Liver (tissue), 9 donors: ENCODE measurements around the gene DBN1. TPM values are rescaled to one million over a fixed set of nuclear protein-coding genes. Genes with fewer than 3 reads are reported as not detected.

Experiments used
- DNase-seq: peaks from one replicate; pipeline ENCODE4 v3.0.0-alpha.2; 2017; ENCODE audit warnings: low spot score
- H3K27ac ChIP-seq, 2 donors: one replicate each; pipeline ENCODE4 v1.7.0; 2013; ENCODE audit warnings: inconsistent platforms in 2 of 2, low read length in 2 of 2, control low read depth in 1 of 2, low read depth in 1 of 2, mild to moderate bottlenecking in 1 of 2
- H3K27me3 ChIP-seq, 4 donors: one replicate each; pipeline versions ENCODE4 v1.6.1 to v1.7.0; 2013; ENCODE audit warnings: low read length in 3 of 4, inconsistent platforms in 1 of 4, mild to moderate bottlenecking in 1 of 4, moderate library complexity in 1 of 4; ENCODE audit not compliant: control insufficient read depth in 4 of 4, insufficient read depth in 4 of 4
- H3K36me3 ChIP-seq, 4 donors: one replicate each; pipeline versions ENCODE4 v1.6.1 to v1.7.0; 2013; ENCODE audit warnings: low read length in 3 of 4, mild to moderate bottlenecking in 3 of 4, low read depth in 1 of 4, moderate library complexity in 1 of 4; ENCODE audit not compliant: control insufficient read depth in 4 of 4, insufficient read depth in 3 of 4
- H3K4me1 ChIP-seq, 4 donors: one replicate each; pipeline versions ENCODE4 v1.6.1 to v1.7.0; 2013; ENCODE audit warnings: low read length in 3 of 4, mild to moderate bottlenecking in 3 of 4, moderate library complexity in 1 of 4; ENCODE audit not compliant: control insufficient read depth in 4 of 4, insufficient read depth in 4 of 4
- H3K4me3 ChIP-seq, 3 donors: one replicate each; pipeline versions ENCODE4 v1.6.1 to v1.7.0; 2013; ENCODE audit warnings: low read length in 3 of 3, control low read depth in 1 of 3, low read depth in 1 of 3, mild to moderate bottlenecking in 1 of 3
- H3K9ac ChIP-seq, 2 donors: one replicate each; pipeline ENCODE4 v1.7.0; 2013; ENCODE audit warnings: low read length in 2 of 2, mild to moderate bottlenecking in 2 of 2, moderate library complexity in 2 of 2, control low read depth in 1 of 2, low read depth in 1 of 2
- H3K9me3 ChIP-seq, 4 donors: one replicate each; pipeline versions ENCODE4 v1.6.1 to v1.7.0; 2013; ENCODE audit warnings: low read length in 3 of 4; ENCODE audit not compliant: control insufficient read depth in 4 of 4
- EGR1 ChIP-seq, 2 donors: IDR thresholded peaks; 2 replicates each; pipeline ENCODE4 v1.6.1; 2016 to 2018; ENCODE audit warnings: antibody characterized with exemption in 2 of 2, low read depth in 2 of 2
- FOXA1 ChIP-seq: IDR thresholded peaks from 2 replicates; pipeline ENCODE4 v1.6.1; 2016; ENCODE audit warnings: antibody characterized with exemption
- FOXA2 ChIP-seq: IDR thresholded peaks from 2 replicates; pipeline ENCODE4 v1.6.1; 2016; ENCODE audit warnings: antibody characterized with exemption
- GABPA ChIP-seq, 2 donors: IDR thresholded peaks in 1 of 2; conservative IDR thresholded peaks in 1 of 2; 2 replicates each; pipeline ENCODE4 v1.6.1; 2016; ENCODE audit warnings: antibody characterized with exemption in 2 of 2, mild to moderate bottlenecking in 1 of 2, moderate library complexity in 1 of 2
- HNF4A ChIP-seq, 2 donors: conservative IDR thresholded peaks; 2 replicates each; pipeline ENCODE4 v1.6.1; 2016; ENCODE audit warnings: antibody characterized with exemption in 2 of 2, mild to moderate bottlenecking in 2 of 2
- HNF4G ChIP-seq: IDR thresholded peaks from 2 replicates; pipeline ENCODE4 v1.6.1; 2016; ENCODE audit warnings: antibody characterized with exemption
- JUND ChIP-seq, 2 donors: IDR thresholded peaks; 2 replicates each; pipeline ENCODE4 v1.6.1; 2016; ENCODE audit warnings: antibody characterized with exemption in 2 of 2
- NR2F2 ChIP-seq: IDR thresholded peaks from 2 replicates; pipeline ENCODE4 v1.6.1; 2016; ENCODE audit warnings: antibody characterized with exemption
- RAD21 ChIP-seq, 2 donors: IDR thresholded peaks; 2 replicates each; pipeline ENCODE4 v1.6.1; 2016; ENCODE audit warnings: antibody characterized with exemption in 2 of 2, mild to moderate bottlenecking in 2 of 2
- RXRA ChIP-seq, 2 donors: IDR thresholded peaks; 2 replicates each; pipeline ENCODE4 v1.6.1; 2017 to 2018; ENCODE audit warnings: antibody characterized with exemption in 2 of 2, mild to moderate bottlenecking in 1 of 2
- SP1 ChIP-seq: IDR thresholded peaks from 2 replicates; pipeline ENCODE4 v1.6.1; 2018; ENCODE audit warnings: antibody characterized with exemption, mild to moderate bottlenecking
- TAF1 ChIP-seq: conservative IDR thresholded peaks from 2 replicates; pipeline ENCODE4 v1.6.1; 2016; ENCODE audit warnings: antibody characterized with exemption, mild to moderate bottlenecking
- YY1 ChIP-seq: IDR thresholded peaks from 2 replicates; pipeline ENCODE4 v1.6.1; 2016; ENCODE audit warnings: antibody characterized with exemption, mild to moderate bottlenecking
- WGBS: extraction: QIAGEN DNeasy Blood & Tissue Kit; methylation state at CpG from one replicate; pipeline ENCODE4 v1.1.7; 2013; 5-methylcytosine and 5-hydroxymethylcytosine counted together
- polyA plus RNA-seq, 2 donors: library from polyadenylated mRNA; stranded (reverse) in 1 of 2; unstranded in 1 of 2; fragments of 200-250 nt in 1 of 2; fragments of >200 nt in 1 of 2; fragmentation: Nextera tagmentation in 1 of 2; extraction: Ambion mirVana in 1 of 2; gene quantifications; one replicate each; pipeline versions ENCODE4 v1.2.1 to v1.2.3, GENCODE V29; 2013 to 2015
- total RNA-seq, 2 donors: library from RNA; depleted of rRNA; stranded (reverse); fragments of >200 nt; gene quantifications; one replicate each; pipeline ENCODE4 v1.2.3, GENCODE V29; 2014
- TF ChIP-seq, protein P1 (sequence below): IDR thresholded peaks from 2 replicates; pipeline ENCODE4 v1.6.1; 2016; ENCODE audit warnings: antibody characterized with exemption
- TF ChIP-seq, protein P2 (sequence below): IDR thresholded peaks from 2 replicates; pipeline ENCODE4 v1.6.1; 2016; ENCODE audit warnings: antibody characterized with exemption, mild to moderate bottlenecking
- TF ChIP-seq, protein P3 (sequence below): IDR thresholded peaks from 2 replicates; pipeline ENCODE4 v1.6.1; 2016; ENCODE audit warnings: antibody characterized with exemption
- TF ChIP-seq, protein P4 (sequence below): IDR thresholded peaks from 2 replicates; pipeline ENCODE4 v1.6.1; 2016; ENCODE audit warnings: antibody characterized with exemption
- TF ChIP-seq, protein P5 (sequence below): fragments of 150-350 bp; IDR thresholded peaks from 2 replicates; pipeline ENCODE4 v1.5.1; 2017; ENCODE audit warnings: improper control_type of control experiment, low read depth, low read length; ENCODE audit not compliant: missing input control
- donor health status: healthy.
- donor health status: healthy.
- donor health status: healthy.
- donor health status: healthy.
- donor health status: healthy.

The DBN1 gene
- total and polyA plus RNA-seq, 4 donors = 1.5 to 4.9 (median 2.0) TPM

DNA sequence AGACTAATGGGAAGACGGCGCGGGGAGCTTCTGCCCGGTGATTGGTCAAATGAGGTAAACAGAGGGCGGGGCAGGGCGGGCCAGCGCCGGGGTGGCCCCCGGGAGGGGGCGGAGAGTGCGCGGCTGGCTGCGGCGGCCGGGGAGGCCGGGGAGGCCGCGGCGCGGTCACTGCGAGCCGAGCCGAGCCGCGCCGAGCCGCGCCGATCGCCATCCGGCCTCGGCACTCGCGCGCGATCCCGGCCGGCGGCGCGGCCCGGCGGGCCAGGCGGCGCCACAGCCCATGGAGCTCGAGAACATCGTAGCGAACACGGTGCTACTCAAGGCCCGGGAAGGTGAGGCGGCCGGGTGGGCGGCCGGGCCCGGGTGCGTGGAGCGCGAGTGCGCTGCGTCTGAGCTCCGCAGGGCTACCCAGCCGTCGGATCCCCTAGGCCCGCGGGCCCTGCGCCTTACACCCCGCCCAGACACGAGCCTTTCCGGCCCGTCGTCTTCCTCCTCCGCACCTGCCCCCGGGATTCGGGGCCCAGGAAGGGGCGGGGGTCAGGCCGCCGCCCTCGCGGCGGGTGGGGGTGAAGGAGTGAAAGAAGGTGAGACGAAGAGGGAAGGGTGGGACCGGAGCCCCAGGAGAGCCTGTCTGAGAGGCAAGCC is 46.7 kb downstream of the DBN1 start, which contains the start of gene GRK6:
Gene GRK6 (plus strand): TSS at position 111 of the 645 bp plus-strand sequence. CDS start 170 bp downstream, at position 281.
- H3K27me3 ChIP-seq = no peaks in the 10 kb centered on the region
- peak within 1 kb of the TSS; percentile 59 to 84 (median 70) for H3K4me3 ChIP-seq
- peak within 1 kb of the TSS; percentile 58 to 96 for H3K9ac ChIP-seq
- no peaks in the 10 kb centered on the region for H3K36me3 ChIP-seq
- under 1% methylated on average over 82 of the region's 82 CpGs for WGBS
- no peaks in the 10 kb centered on the region for H3K9me3 ChIP-seq
- DNase-seq = peak; percentile 61
- peaks cover 3 to 25% (median 17%) of the 10 kb centered on the region in 4 donors for H3K4me1 ChIP-seq
- peak within 1 kb of the TSS; percentile 92 to 95 for H3K27ac ChIP-seq
- TF ChIP-seq, protein P1, sequence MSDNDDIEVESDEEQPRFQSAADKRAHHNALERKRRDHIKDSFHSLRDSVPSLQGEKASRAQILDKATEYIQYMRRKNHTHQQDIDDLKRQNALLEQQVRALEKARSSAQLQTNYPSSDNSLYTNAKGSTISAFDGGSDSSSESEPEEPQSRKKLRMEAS = no peak
- TF ChIP-seq FOXA1 = no peak
- no peak for TF ChIP-seq GABPA (IDR thresholded peaks at IDR 0.05 in 1 of 2, conservative IDR thresholded peaks at IDR 0.05 in 1 of 2)
- no peak for TF ChIP-seq FOXA2
- no peak for TF ChIP-seq RAD21 (IDR thresholded peaks at IDR 0.05)
- peak; percentile 4 for TF ChIP-seq SP1

DNA sequence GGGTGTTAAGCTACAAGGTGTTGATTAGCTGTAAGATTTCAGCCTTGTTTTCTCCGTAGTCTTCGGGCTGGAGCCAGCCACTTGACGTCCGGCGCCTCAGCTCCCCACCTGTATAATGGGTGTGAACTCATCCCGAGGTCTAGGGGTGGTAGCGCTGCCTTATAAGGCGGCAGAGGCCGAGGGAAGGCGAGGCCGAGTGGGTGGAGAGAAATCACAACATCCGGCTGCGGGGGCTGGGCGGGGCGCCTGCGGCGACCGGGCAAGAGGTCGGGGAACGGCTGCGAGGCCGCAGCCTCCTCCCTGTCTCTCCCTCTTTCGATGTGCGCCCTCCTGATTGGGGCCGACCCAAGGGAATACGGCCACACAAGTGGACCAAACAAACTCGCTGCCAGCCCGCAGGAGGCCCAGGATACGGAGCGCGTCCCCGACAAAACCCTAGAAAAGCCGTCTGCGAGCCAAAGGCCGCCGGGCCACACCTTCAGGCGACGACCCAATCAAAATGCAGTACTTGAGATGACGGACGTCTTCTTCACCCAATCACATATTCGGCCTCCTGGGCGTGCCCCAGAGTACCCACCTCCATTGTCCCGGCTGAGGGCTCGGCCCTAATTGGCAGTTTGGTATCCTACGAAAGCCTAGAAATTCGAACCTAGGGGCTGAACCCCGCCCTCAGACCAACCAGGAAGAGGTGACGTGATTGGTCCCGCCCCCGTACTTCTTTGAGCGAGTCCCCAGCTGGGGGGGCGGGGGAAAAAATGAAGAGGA is 47.5 kb downstream of the DBN1 start:
- DNase-seq = peak; percentile 99
- H3K4me1 ChIP-seq = peaks cover 3 to 24% (median 17%) of the 10 kb centered on the region in 4 donors
- WGBS = 1% methylated on average over 52 of the region's 52 CpGs
- H3K27me3 ChIP-seq = no peaks in the 10 kb centered on the region
- TF ChIP-seq, protein P1 = no peak
- TF ChIP-seq, protein P2, sequence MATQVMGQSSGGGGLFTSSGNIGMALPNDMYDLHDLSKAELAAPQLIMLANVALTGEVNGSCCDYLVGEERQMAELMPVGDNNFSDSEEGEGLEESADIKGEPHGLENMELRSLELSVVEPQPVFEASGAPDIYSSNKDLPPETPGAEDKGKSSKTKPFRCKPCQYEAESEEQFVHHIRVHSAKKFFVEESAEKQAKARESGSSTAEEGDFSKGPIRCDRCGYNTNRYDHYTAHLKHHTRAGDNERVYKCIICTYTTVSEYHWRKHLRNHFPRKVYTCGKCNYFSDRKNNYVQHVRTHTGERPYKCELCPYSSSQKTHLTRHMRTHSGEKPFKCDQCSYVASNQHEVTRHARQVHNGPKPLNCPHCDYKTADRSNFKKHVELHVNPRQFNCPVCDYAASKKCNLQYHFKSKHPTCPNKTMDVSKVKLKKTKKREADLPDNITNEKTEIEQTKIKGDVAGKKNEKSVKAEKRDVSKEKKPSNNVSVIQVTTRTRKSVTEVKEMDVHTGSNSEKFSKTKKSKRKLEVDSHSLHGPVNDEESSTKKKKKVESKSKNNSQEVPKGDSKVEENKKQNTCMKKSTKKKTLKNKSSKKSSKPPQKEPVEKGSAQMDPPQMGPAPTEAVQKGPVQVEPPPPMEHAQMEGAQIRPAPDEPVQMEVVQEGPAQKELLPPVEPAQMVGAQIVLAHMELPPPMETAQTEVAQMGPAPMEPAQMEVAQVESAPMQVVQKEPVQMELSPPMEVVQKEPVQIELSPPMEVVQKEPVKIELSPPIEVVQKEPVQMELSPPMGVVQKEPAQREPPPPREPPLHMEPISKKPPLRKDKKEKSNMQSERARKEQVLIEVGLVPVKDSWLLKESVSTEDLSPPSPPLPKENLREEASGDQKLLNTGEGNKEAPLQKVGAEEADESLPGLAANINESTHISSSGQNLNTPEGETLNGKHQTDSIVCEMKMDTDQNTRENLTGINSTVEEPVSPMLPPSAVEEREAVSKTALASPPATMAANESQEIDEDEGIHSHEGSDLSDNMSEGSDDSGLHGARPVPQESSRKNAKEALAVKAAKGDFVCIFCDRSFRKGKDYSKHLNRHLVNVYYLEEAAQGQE = peak; percentile 42
- TF ChIP-seq, protein P3, sequence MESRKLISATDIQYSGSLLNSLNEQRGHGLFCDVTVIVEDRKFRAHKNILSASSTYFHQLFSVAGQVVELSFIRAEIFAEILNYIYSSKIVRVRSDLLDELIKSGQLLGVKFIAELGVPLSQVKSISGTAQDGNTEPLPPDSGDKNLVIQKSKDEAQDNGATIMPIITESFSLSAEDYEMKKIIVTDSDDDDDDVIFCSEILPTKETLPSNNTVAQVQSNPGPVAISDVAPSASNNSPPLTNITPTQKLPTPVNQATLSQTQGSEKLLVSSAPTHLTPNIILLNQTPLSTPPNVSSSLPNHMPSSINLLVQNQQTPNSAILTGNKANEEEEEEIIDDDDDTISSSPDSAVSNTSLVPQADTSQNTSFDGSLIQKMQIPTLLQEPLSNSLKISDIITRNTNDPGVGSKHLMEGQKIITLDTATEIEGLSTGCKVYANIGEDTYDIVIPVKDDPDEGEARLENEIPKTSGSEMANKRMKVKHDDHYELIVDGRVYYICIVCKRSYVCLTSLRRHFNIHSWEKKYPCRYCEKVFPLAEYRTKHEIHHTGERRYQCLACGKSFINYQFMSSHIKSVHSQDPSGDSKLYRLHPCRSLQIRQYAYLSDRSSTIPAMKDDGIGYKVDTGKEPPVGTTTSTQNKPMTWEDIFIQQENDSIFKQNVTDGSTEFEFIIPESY = no peak
- TF ChIP-seq RXRA (IDR thresholded peaks at IDR 0.05) (peak; percentile 14 to 52), FOXA2 (no peak), YY1 (peak; percentile 86), NR2F2 (peak; percentile 82), RAD21 (IDR thresholded peaks at IDR 0.05) (peak in 1 of 2 donors; percentile 19), SP1 (peak; percentile 97), HNF4A (conservative IDR thresholded peaks at IDR 0.05) (peak in 1 of 2 donors; percentile 38), EGR1 (IDR thresholded peaks at IDR 0.05; ENCODE audit: low read depth in 2 of 2) (peak; percentile 90 to 95), GABPA (IDR thresholded peaks at IDR 0.05 in 1 of 2, conservative IDR thresholded peaks at IDR 0.05 in 1 of 2) (peak; percentile 61 to 80), TAF1 (peak; percentile 28), HNF4G (peak; percentile 25), FOXA1 (no peak), JUND (IDR thresholded peaks at IDR 0.05) (peak; percentile 83 to 85)
- TF ChIP-seq, protein P4, sequence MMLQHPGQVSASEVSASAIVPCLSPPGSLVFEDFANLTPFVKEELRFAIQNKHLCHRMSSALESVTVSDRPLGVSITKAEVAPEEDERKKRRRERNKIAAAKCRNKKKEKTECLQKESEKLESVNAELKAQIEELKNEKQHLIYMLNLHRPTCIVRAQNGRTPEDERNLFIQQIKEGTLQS = peak; percentile 37
- TF ChIP-seq, protein P5, sequence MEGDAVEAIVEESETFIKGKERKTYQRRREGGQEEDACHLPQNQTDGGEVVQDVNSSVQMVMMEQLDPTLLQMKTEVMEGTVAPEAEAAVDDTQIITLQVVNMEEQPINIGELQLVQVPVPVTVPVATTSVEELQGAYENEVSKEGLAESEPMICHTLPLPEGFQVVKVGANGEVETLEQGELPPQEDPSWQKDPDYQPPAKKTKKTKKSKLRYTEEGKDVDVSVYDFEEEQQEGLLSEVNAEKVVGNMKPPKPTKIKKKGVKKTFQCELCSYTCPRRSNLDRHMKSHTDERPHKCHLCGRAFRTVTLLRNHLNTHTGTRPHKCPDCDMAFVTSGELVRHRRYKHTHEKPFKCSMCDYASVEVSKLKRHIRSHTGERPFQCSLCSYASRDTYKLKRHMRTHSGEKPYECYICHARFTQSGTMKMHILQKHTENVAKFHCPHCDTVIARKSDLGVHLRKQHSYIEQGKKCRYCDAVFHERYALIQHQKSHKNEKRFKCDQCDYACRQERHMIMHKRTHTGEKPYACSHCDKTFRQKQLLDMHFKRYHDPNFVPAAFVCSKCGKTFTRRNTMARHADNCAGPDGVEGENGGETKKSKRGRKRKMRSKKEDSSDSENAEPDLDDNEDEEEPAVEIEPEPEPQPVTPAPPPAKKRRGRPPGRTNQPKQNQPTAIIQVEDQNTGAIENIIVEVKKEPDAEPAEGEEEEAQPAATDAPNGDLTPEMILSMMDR = no peak
- peak overlapping the region; percentile 58 to 67 for H3K9ac ChIP-seq
- H3K36me3 ChIP-seq = no peaks in the 10 kb centered on the region
- H3K4me3 ChIP-seq = peak overlapping the region; percentile 50 to 60 (median 58)
- H3K9me3 ChIP-seq = no peaks in the 10 kb centered on the region
- peak overlapping the region; percentile 92 to 95 for H3K27ac ChIP-seq
